HepG2 (cell line): ENCODE measurements around the gene GTF3A. TPM values are rescaled to one million over a fixed set of nuclear protein-coding genes. Genes with fewer than 3 reads are reported as not detected.
A peak's percentile ranks its signal among the peaks of the same experiment; 100 is the strongest.

Experiments
- CBX2 ChIP-seq, 2 experiments: fragments of 200-600 bp in 1 of 2; sonication (generic); formaldehyde crosslinking in 1 of 2; IDR thresholded peaks; 2 replicates each; pipeline versions ENCODE4 v1.7.0 to v1.8.1; 2018 to 2022; ENCODE audit warnings: low read depth in 2 of 2, low read length in 1 of 2, mild to moderate bottlenecking in 1 of 2, missing genetic modification reagents in 1 of 2
- DMAP1 ChIP-seq: IDR thresholded peaks from 2 replicates; pipeline ENCODE4 v1.6.1; 2016
- DNMT3B ChIP-seq: conservative IDR thresholded peaks from 2 replicates; pipeline ENCODE4 v1.6.1; 2016; ENCODE audit warnings: missing biosample characterization, control low read depth
- GATAD2A ChIP-seq: IDR thresholded peaks from 2 replicates; pipeline ENCODE4 v1.6.1; 2016
- HIVEP1 ChIP-seq: sonication (generic); formaldehyde crosslinking; IDR thresholded peaks from 2 replicates; pipeline ENCODE4 v1.4.0; 2020; ENCODE audit warnings: mild to moderate bottlenecking, missing genetic modification reagents
- HOXA5 ChIP-seq: sonication (generic); formaldehyde crosslinking; IDR thresholded peaks from 2 replicates; pipeline ENCODE4 v1.4.0; 2020; ENCODE audit warnings: missing genetic modification reagents
- IKZF1 ChIP-seq: fragments of 450-650 bp; IDR thresholded peaks from 2 replicates; pipeline ENCODE4 v1.7.1; 2016
- NFKBIZ ChIP-seq: IDR thresholded peaks from 2 replicates; pipeline ENCODE4 v1.6.1; 2018; ENCODE audit warnings: missing genetic modification reagents, missing compliant biosample characterization
- PITX1 ChIP-seq: sonication (generic); formaldehyde crosslinking; IDR thresholded peaks from 2 replicates; pipeline ENCODE4 v1.5.1; 2020; ENCODE audit warnings: mild to moderate bottlenecking, missing genetic modification reagents
- ZEB1 ChIP-seq: IDR thresholded peaks from 2 replicates; pipeline ENCODE4 v1.6.1; 2012; ENCODE audit warnings: mild to moderate bottlenecking, low read depth, inconsistent platforms; ENCODE audit not compliant: insufficient replicate concordance
- ZNF274 ChIP-seq: sonication (generic); formaldehyde crosslinking; IDR thresholded peaks from 2 replicates; pipeline ENCODE4 v1.5.1; 2020; ENCODE audit warnings: mild to moderate bottlenecking, missing genetic modification reagents
- ZNF563 ChIP-seq: sonication (generic); formaldehyde crosslinking; IDR thresholded peaks from 2 replicates; pipeline ENCODE4 v1.8.0; 2022; ENCODE audit warnings: mild to moderate bottlenecking, moderate library complexity, missing genetic modification reagents
- ZNF7 ChIP-seq: IDR thresholded peaks from 2 replicates; pipeline ENCODE4 v1.6.1; 2016; ENCODE audit warnings: missing biosample characterization, missing genetic modification reagents
- polyA plus RNA-seq, 8 experiments: library from polyadenylated mRNA; depleted of rRNA in 3 of 8; stranded (reverse) in 7 of 8; unstranded in 1 of 8; fragments of >200 nt; fragmentation: Illumina TruSeq in 4 of 8; extraction: Trizol in 4 of 8; gene quantifications; 2 replicates each; pipeline versions ENCODE4 v1.2.1 to v1.2.3, GENCODE V29; 2011 to 2016; ENCODE audit warnings: low read depth in 4 of 8, missing spikeins in 1 of 8, mixed read lengths in 1 of 8; ENCODE audit not compliant: insufficient read depth in 1 of 8
- total RNA-seq, 5 experiments: library from RNA; depleted of rRNA; stranded (reverse); fragments of >200 nt; fragmentation: Illumina TruSeq; extraction: Trizol; gene quantifications; 2 replicates each; pipeline ENCODE4 v1.2.3, GENCODE V29; 2016; ENCODE audit warnings: low read depth in 1 of 5
- TF ChIP-seq, protein P1 (sequence below): sonication (generic); formaldehyde crosslinking; IDR thresholded peaks from 2 replicates; pipeline ENCODE4 v1.5.0; 2020; ENCODE audit warnings: mild to moderate bottlenecking, missing genetic modification reagents, borderline replicate concordance
- TF ChIP-seq, protein P2 (sequence below): sonication (generic); formaldehyde crosslinking; IDR thresholded peaks from 2 replicates; pipeline ENCODE4 v1.5.1; 2020; ENCODE audit warnings: missing genetic modification reagents, mild to moderate bottlenecking, borderline replicate concordance
- TF ChIP-seq, protein P3 (sequence below): sonication (generic); formaldehyde crosslinking; IDR thresholded peaks from 2 replicates; pipeline ENCODE4 v1.4.0; 2020; ENCODE audit warnings: mild to moderate bottlenecking, missing genetic modification reagents
- TF ChIP-seq, protein P4 (sequence below): sonication (generic); formaldehyde crosslinking; IDR thresholded peaks from 2 replicates; pipeline ENCODE4 v1.5.0; 2020; ENCODE audit warnings: missing genetic modification reagents
- TF ChIP-seq, protein P5 (sequence below): sonication (generic); formaldehyde crosslinking; IDR thresholded peaks from 2 replicates; pipeline ENCODE4 v1.8.0; 2023; ENCODE audit warnings: mild to moderate bottlenecking, missing genetic modification reagents

GTF3A gene
- total and polyA plus RNA-seq, 2 of the 13 experiments (the other 11 are each of a cell fraction or from before 2014, with no cell fraction given): 42.1 to 176 TPM

DNA sequence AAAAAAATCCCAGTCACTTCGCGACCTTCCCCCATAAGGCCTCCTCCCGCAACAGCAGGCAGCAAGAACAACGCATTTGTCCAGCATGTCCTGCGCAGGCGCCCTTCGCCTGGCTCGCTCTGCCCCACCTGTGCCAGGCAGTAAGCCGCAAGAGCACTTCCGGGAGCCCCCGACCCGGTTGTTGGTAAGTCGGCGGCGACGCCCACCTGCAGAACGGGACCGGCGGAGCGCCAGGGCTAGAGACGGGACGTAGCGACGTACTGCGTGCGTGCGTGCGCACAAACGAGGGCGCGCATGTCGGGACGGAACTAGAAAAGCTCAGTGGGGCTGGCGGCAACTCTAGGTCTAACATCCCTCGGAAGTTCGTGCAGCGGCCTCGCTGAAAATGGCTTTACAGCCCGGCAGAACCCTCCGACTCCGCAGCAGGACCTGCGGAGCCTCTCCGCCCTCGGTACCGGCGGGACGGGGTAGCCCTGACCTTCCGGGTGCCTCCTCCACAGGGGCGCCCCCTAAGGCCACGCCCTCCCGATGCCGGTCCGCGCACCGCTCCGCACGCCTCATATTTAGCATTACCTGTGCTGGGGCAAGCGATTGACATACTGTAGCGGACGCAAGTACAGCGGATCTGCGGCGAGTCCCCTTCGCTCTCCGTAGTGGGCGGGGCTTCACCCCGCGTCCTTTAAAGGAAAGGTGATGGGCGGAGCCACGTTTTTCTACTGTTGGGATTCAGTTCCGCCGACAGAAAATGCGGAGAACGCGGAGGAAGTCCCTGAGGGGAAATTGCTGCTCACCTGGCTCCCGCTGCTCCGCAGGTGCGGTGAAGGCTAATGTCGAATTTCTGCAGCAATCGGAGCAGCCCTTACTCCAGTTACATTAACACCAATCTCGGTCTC lies 25.8 kb downstream of the GTF3A start, which contains the start of gene MTIF3 (continued):
- TF ChIP-seq, protein P1, sequence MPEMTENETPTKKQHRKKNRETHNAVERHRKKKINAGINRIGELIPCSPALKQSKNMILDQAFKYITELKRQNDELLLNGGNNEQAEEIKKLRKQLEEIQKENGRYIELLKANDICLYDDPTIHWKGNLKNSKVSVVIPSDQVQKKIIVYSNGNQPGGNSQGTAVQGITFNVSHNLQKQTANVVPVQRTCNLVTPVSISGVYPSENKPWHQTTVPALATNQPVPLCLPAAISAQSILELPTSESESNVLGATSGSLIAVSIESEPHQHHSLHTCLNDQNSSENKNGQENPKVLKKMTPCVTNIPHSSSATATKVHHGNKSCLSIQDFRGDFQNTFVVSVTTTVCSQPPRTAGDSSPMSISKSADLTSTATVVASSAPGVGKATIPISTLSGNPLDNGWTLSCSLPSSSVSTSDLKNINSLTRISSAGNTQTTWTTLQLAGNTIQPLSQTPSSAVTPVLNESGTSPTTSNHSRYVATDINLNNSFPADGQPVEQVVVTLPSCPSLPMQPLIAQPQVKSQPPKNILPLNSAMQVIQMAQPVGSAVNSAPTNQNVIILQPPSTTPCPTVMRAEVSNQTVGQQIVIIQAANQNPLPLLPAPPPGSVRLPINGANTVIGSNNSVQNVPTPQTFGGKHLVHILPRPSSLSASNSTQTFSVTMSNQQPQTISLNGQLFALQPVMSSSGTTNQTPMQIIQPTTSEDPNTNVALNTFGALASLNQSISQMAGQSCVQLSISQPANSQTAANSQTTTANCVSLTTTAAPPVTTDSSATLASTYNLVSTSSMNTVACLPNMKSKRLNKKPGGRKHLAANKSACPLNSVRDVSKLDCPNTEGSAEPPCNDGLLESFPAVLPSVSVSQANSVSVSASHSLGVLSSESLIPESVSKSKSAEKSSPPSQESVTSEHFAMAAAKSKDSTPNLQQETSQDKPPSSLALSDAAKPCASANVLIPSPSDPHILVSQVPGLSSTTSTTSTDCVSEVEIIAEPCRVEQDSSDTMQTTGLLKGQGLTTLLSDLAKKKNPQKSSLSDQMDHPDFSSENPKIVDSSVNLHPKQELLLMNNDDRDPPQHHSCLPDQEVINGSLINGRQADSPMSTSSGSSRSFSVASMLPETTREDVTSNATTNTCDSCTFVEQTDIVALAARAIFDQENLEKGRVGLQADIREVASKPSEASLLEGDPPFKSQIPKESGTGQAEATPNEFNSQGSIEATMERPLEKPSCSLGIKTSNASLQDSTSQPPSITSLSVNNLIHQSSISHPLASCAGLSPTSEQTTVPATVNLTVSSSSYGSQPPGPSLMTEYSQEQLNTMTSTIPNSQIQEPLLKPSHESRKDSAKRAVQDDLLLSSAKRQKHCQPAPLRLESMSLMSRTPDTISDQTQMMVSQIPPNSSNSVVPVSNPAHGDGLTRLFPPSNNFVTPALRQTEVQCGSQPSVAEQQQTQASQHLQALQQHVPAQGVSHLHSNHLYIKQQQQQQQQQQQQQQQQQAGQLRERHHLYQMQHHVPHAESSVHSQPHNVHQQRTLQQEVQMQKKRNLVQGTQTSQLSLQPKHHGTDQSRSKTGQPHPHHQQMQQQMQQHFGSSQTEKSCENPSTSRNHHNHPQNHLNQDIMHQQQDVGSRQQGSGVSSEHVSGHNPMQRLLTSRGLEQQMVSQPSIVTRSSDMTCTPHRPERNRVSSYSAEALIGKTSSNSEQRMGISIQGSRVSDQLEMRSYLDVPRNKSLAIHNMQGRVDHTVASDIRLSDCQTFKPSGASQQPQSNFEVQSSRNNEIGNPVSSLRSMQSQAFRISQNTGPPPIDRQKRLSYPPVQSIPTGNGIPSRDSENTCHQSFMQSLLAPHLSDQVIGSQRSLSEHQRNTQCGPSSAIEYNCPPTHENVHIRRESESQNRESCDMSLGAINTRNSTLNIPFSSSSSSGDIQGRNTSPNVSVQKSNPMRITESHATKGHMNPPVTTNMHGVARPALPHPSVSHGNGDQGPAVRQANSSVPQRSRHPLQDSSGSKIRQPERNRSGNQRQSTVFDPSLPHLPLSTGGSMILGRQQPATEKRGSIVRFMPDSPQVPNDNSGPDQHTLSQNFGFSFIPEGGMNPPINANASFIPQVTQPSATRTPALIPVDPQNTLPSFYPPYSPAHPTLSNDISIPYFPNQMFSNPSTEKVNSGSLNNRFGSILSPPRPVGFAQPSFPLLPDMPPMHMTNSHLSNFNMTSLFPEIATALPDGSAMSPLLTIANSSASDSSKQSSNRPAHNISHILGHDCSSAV (CRISPR knock-in tag): no peak
- TF ChIP-seq DNMT3B (CRISPR knock-in tag): 0 out of 2 replicates have a peak, but pooled peaks have one; percentile 12
- peak; percentile 90; the same call in 1 of the 2 replicates for TF ChIP-seq DMAP1
- no peak for TF ChIP-seq IKZF1
- TF ChIP-seq ZNF274 (CRISPR knock-in tag): 0 out of 2 replicates have a peak, but pooled peaks have one; percentile 87
- TF ChIP-seq ZNF7 (CRISPR knock-in tag): no peak
- TF ChIP-seq NFKBIZ (CRISPR knock-in tag): 0 out of 2 replicates have a peak, but pooled peaks have one; percentile 32
- no peak; the same call in 1 of the 2 replicates for TF ChIP-seq HOXA5
- peak; percentile 56 for TF ChIP-seq PITX1 (CRISPR knock-in tag)
- peak; percentile 97 for TF ChIP-seq ZEB1
- TF ChIP-seq, protein P2, sequence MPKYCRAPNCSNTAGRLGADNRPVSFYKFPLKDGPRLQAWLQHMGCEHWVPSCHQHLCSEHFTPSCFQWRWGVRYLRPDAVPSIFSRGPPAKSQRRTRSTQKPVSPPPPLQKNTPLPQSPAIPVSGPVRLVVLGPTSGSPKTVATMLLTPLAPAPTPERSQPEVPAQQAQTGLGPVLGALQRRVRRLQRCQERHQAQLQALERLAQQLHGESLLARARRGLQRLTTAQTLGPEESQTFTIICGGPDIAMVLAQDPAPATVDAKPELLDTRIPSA (CRISPR knock-in tag): peak; percentile 68; the same call in 1 of the 2 replicates
- no peak; the same call in 1 of the 2 replicates for TF ChIP-seq ZNF563 (CRISPR knock-in tag)
- peak; percentile 39; the same call in 1 of the 2 replicates for TF ChIP-seq GATAD2A (CRISPR knock-in tag)
- peak; percentile 82 for TF ChIP-seq HIVEP1 (CRISPR knock-in tag)
- TF ChIP-seq, protein P3, sequence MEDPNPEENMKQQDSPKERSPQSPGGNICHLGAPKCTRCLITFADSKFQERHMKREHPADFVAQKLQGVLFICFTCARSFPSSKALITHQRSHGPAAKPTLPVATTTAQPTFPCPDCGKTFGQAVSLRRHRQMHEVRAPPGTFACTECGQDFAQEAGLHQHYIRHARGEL (CRISPR knock-in tag): no peak
- TF ChIP-seq, protein P4, sequence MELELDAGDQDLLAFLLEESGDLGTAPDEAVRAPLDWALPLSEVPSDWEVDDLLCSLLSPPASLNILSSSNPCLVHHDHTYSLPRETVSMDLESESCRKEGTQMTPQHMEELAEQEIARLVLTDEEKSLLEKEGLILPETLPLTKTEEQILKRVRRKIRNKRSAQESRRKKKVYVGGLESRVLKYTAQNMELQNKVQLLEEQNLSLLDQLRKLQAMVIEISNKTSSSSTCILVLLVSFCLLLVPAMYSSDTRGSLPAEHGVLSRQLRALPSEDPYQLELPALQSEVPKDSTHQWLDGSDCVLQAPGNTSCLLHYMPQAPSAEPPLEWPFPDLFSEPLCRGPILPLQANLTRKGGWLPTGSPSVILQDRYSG: peak; percentile 88; the same call in 1 of the 2 replicates
- TF ChIP-seq CBX2 (IDR thresholded peaks at IDR 0.05; ENCODE audit: low read depth, low read length): no peak
- no peak for TF ChIP-seq CBX2 (CRISPR knock-in tag; IDR thresholded peaks at IDR 0.05; ENCODE audit: low read depth)
- TF ChIP-seq, protein P5, sequence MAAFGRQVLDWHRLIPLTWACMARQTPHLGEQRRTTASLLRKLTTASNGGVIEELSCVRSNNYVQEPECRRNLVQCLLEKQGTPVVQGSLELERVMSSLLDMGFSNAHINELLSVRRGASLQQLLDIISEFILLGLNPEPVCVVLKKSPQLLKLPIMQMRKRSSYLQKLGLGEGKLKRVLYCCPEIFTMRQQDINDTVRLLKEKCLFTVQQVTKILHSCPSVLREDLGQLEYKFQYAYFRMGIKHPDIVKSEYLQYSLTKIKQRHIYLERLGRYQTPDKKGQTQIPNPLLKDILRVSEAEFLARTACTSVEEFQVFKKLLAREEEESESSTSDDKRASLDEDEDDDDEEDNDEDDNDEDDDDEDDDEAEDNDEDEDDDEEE (CRISPR knock-in tag): no peak; the same call in 1 of the 2 replicates
